Astrocyte (in vitro differentiated cells and primary cell): ENCODE results near the gene POLR1G.

Experiments
- EZH2 ChIP-seq: IDR thresholded peaks from 2 replicates; pipeline ENCODE4 v1.6.1; 2012; ENCODE audit warnings: mild to moderate bottlenecking, low read length, inconsistent platforms; ENCODE audit not compliant: insufficient read depth
- TF ChIP-seq, protein P1 (sequence below): IDR thresholded peaks from 2 replicates; pipeline ENCODE4 v1.5.1; 2011; ENCODE audit warnings: low read depth, mild to moderate bottlenecking, inconsistent platforms, low read length, moderate library complexity; ENCODE audit not compliant: insufficient read depth

DNA sequence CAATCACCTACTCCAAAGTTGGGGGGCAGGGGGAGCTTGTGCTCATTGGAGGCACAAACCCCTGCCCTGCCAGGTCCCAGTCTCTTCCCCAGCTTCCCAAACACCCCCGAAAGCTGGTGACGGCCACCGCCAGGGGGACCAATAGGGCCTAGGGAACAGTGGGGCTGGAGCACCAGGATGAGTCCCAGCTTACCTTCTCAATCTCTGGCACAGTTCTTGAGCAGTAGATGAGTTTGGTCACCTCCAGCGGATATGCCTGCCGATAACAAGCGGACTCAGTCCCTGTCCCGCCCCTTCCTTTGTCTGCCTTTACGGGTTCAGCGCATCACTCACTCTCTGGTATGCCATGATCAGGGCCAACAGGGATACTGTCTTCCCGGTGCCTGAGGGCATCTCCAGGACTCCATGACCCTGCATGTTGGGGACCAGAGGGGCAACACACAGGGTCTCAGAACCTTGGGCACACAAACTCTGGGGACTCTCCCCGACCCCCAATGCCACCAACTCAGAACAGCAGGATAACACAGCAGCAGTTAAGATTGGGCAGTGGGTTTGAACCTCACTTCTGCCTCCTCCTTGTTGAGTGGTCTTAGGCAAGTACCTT, 37.6 kb upstream of the POLR1G start:
- TF ChIP-seq EZH2, result no peak
- TF ChIP-seq, protein P1, sequence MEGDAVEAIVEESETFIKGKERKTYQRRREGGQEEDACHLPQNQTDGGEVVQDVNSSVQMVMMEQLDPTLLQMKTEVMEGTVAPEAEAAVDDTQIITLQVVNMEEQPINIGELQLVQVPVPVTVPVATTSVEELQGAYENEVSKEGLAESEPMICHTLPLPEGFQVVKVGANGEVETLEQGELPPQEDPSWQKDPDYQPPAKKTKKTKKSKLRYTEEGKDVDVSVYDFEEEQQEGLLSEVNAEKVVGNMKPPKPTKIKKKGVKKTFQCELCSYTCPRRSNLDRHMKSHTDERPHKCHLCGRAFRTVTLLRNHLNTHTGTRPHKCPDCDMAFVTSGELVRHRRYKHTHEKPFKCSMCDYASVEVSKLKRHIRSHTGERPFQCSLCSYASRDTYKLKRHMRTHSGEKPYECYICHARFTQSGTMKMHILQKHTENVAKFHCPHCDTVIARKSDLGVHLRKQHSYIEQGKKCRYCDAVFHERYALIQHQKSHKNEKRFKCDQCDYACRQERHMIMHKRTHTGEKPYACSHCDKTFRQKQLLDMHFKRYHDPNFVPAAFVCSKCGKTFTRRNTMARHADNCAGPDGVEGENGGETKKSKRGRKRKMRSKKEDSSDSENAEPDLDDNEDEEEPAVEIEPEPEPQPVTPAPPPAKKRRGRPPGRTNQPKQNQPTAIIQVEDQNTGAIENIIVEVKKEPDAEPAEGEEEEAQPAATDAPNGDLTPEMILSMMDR, result no peak
